GM23248 (cell line): ENCODE data around the gene COL23A1.

ENCODE experiments used
- EZH2 ChIP-seq: fragments of 200-600 bp; sonication (generic); IDR thresholded peaks from 2 replicates; pipeline ENCODE4 v1.6.1; 2018; ENCODE audit warnings: antibody characterized with exemption, mild to moderate bottlenecking; ENCODE audit not compliant: insufficient read depth, poor library complexity, severe bottlenecking
- EZH2phosphoT487 ChIP-seq: fragments of 200-600 bp; sonication (generic); IDR thresholded peaks from 2 replicates; pipeline ENCODE4 v1.6.1; 2018; ENCODE audit warnings: antibody characterized with exemption, moderate library complexity, mild to moderate bottlenecking, low read depth; ENCODE audit not compliant: insufficient read depth

DNA sequence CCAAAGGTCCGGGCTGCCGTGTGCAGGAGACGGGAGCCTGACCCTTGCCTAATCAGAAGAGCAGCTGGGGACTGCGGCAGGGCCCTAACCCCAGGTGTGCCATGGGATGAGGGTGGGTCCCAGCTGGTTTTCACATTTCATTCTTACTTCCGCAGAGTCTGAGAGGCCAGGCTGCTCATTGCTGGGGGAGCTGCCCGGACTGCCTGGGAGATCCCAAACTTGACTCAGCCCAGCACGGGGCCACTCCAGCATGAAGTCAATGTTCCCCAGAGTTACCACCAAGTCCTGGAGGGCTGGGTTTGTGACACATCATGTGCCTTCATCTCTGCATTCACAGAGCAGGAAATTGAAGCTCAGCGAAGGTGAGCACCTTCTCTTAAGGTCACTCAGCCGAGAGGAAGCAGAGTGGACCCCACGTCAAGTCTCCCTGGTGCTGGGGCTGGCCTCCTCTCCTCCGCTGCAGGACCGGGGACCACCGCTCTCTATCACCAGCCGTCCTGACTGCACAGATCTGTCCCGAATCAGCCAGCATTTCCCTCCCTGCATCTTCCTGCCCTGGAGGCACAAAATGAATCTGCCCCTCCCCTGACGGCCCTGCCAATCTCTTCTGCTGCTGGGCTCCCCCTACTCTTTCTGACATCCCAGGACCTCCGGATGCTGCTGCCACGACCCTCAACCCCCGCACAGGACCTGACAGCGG, 303.0 kb downstream of the COL23A1 start:
- TF ChIP-seq EZH2 (no peak), EZH2phosphoT487 (no peak)
